ENCODE measurements around the gene GOLGA8M. TPM values are rescaled to one million over a fixed set of nuclear protein-coding genes. Genes with fewer than 3 reads are reported as not detected.

GOLGA8M gene
- total RNA-seq (2022; extraction: Qiagen RNA extraction) = 0.06 to 0.24 TPM in 2 of 5 replicates, not detected in the others

GRCh38 chr15:28712270-28712669, at the start of gene GOLGA8M:
TSS of gene GOLGA8M (minus strand) at chr15:28712421. CDS start at chr15:28712323, 98 bp downstream.

Other genes starting within 250 kb of the GOLGA8M start
- gene GOLGA8G, start 179.4 kb downstream of the GOLGA8M start, total RNA-seq (2022; extraction: Qiagen RNA extraction) = not detected in 5 replicates
- gene GOLGA6L25, start 158.9 kb downstream of the GOLGA8M start, total RNA-seq (2022; extraction: Qiagen RNA extraction) = not detected in 5 replicates
- gene GOLGA6L7, start 136.2 kb upstream of the GOLGA8M start, total RNA-seq (2022; extraction: Qiagen RNA extraction) = not detected in 5 replicates
- gene APBA2, start 173.6 kb upstream of the GOLGA8M start, total RNA-seq (2022; extraction: Qiagen RNA extraction) = 15.8 to 20.8 TPM (median 19.0 TPM) in 5 replicates